CD4-positive, alpha-beta T cell treated with Interleukin-4 for 4 hours (primary cell): ENCODE data around the gene TBR1.

ENCODE experiments used
- DNase-seq: peaks from one replicate; pipeline ENCODE4 v3.0.0-alpha.2; 2020

Gene TBR1

GRCh38 chr2:161430386-161430785 is 14.3 kb downstream of the TBR1 start:
- no peak for DNase-seq

DNA sequence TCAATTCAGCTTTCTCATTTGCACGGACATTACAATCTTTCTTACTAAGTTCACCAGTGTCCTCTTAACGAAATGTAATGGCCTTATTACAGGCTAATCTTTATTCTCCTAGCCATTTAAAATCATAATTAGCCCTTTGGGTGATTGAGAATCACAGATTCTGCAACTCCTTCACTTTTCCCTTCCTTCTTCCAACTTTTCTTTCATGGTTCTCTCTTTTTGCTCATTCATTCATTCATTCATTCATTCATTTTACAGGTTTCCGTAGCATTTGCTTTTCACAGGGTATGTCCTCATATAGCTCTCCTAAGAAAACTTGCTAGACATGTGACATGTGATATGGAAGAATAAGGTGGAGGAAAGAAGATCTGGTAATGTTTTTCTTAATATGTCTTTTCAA is 16.0 kb downstream of the TBR1 start:
- DNase-seq: no peak

DNA sequence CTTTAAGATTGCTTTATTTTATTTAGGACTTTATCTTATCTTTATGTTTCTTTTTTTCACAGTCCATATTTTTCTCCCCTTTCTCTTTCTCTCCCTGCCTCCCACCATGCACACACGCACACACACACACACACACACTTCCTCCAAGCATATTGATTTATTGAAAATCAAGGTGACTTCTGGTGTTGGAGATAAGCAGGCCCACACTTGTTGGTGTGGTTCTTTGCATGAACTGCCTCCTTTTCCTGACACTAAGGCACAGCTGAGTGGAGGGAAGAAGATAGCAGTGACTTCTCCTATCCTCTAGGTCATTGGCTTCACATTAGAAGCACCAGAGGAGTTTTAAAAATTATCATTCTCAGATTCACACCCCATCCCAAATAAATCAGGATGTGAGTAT is 18.0 kb downstream of the TBR1 start:
- DNase-seq: no peak

- DNase-seq: no peak
These were observed 20.3 kb downstream of the TBR1 start for GRCh38 chr2:161436411-161436810.

- DNase-seq: no peak
These were observed 22.5 kb downstream of the TBR1 start for GRCh38 chr2:161438598-161438997.

DNA sequence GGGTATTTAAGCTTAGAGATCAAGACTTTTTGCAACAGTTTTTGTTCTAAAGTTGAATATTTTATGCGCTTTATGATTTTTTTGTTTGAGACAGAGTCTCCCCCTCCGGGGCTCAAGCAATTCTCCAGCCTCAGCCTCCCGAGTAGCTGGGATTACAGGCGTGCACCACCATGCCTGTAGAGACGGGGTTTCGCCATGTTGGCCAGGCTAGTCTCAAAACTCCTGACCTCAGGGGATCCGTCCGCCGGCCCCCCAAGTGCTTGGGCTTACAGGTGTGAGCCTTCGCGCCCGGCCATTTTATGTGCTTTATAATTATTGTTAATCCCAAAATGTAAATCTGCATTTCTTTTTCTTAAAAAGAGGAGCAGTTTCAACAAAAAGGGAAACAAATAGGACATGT is 29.0 kb downstream of the TBR1 start:
- DNase-seq: no peak

DNA sequence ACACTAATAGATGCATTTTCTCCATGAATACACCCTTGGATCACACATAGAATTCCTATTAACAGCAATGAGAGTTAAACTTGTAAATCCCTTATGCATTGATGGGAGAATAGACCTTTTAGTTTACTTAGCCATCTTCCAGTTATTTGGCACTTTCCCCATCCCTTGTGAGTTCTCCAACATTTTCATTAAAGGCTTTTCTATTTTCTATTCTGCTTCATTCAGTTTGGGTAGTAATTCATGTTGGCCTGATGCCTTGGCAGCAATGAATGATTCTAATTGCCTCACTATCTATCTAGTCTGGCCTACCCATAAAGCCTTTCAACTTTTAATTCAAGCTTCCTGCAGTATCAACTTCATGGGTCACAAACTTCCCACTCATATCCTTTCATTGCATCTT is 32.3 kb downstream of the TBR1 start:
- no peak for DNase-seq

DNA sequence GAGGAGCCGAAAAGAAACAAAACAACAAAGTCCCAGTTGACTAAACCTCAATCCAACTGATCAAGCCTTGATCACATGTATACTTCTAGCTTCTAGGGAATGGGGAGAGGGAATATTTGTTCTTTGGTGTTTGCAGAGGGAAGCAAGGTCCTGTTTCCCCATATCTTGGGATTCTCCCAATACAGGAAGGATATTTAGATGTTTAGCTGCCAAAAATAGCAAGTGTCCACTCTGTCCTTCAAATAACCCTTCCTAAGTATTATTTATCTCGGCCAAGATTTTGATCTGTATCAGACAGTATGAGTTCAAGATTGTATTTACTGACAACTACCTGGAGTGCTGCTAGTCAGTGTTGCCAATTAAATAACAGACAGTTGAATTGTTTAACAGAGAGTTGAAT is 55.5 kb downstream of the TBR1 start:
- no peak for DNase-seq

GRCh38 chr2:161474920-161475319 is 58.8 kb downstream of the TBR1 start:
- no peak for DNase-seq
